Fibroblast of pulmonary artery (primary cell): ENCODE results near the gene PLXND1.
"Not testable (repeated sequence)": the region's sequence is repeated elsewhere in the genome, so short reads cannot be mapped to it uniquely, and the experiment has no call there.

ENCODE experiments used
- DNase-seq: peaks from one replicate; pipeline ENCODE4 v3.0.0-alpha.2; 2010; ENCODE audit warnings: low read depth
- H3K4me3 ChIP-seq: replicated peaks from 2 replicates; pipeline ENCODE4 v1.5.1; 2011; ENCODE audit warnings: low read depth, mild to moderate bottlenecking, control low read depth, low read length, moderate library complexity
- TF ChIP-seq, protein P1 (sequence below): IDR thresholded peaks from 2 replicates; pipeline ENCODE4 v1.5.1; 2011; ENCODE audit warnings: mild to moderate bottlenecking, control low read depth, low read length, inconsistent platforms; ENCODE audit errors: missing control alignments

PLXND1 gene

DNA sequence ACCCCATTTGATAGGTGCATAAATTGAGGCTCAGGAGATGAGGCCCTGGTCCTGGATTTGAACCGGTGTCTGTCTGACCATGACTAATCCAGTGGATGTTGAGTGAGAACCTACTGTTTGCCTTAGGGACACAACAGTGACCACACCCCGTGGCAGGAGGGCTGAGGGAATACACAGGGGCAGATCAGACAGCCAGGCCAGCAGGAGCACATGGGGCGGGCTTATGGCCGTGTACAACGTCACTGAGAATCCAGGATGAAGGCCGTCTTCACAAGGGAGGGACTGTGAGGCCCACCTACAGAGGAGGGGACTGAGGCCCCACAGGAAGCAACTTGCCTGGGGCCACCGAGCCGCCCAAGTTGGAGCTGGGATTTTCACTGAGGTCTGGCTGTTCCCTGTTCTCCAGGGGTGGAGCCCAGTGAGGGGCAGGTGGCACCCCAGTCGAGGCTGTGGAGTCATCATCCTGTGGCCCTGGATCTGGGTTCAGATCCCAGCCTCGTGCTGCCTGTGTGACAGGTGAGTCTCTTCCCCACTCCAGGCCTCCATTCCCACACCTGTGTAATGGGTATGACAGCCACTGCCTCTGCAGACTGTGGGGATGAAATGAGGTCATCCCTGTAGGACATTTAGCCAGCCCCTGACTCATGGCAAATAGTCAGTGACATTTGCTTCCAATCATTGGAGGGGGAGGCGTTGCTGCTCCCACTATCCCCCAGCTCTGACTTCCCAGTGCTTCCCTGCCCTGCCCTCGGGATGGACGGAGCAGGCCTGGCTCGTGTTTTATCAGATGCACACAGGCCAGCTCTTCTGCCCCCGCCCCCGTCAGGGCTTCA, 6.3 kb upstream of the PLXND1 start:
- no peak overlapping the region for H3K4me3 ChIP-seq
- DNase-seq, result no peak
- TF ChIP-seq, protein P1, sequence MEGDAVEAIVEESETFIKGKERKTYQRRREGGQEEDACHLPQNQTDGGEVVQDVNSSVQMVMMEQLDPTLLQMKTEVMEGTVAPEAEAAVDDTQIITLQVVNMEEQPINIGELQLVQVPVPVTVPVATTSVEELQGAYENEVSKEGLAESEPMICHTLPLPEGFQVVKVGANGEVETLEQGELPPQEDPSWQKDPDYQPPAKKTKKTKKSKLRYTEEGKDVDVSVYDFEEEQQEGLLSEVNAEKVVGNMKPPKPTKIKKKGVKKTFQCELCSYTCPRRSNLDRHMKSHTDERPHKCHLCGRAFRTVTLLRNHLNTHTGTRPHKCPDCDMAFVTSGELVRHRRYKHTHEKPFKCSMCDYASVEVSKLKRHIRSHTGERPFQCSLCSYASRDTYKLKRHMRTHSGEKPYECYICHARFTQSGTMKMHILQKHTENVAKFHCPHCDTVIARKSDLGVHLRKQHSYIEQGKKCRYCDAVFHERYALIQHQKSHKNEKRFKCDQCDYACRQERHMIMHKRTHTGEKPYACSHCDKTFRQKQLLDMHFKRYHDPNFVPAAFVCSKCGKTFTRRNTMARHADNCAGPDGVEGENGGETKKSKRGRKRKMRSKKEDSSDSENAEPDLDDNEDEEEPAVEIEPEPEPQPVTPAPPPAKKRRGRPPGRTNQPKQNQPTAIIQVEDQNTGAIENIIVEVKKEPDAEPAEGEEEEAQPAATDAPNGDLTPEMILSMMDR, result no peak

DNA sequence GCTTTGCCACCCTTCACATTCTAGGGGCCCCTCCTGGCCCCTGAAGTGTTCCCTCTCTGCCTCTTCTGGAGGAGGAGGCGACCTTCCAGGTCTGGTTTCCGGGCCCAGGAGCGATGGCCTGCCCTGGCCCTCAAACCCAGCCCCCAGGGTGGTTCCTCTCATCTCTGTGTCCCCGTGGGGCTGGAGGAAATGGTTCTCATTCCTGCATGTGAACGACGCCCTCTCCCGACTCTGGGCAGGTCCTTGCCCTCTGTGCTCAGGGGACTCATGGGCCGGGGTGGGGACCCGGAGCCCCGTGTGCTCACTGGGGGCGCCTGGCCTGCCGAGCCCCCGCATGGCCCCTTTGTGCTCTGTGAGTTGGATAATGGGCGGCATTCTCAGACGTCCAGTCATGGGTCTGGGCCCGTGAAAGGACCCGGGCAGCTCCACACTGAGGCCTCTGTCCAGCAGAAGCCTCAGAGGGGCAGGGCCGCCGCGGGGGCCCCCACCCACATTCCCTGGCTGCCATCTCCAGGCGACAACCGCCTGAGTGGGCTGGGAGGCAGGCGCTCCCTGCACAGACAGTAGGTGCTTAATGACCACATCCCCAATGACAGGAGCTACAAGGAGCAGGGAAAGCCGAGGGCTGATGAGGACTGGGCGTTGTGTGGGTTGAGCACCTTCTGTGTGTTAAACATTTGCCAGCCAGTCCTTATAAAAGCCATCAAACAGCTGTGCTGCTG, 5.5 kb upstream of the PLXND1 start:
- TF ChIP-seq, protein P1, result no peak
- DNase-seq, result no peak
- H3K4me3 ChIP-seq, result no peak overlapping the region

DNA sequence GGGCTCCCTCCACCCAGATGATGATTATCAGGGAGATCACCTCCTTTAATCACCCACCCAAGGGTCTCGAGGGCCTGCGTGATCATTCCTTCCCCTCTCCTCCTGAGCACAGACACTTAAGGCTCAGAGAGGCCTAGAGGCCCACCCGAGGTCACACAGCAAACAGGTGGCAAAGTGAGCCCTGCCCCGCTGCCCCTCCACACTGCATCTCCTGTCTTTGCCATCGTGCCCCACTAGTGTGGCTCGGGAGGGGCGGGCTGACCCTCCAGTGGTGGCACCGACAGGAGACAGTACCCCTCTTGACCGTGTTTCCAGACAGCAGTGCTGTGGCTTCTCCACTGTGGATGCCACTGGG, 4.9 kb upstream of the PLXND1 start:
- DNase-seq, result no peak
- no peak overlapping the region for H3K4me3 ChIP-seq
- TF ChIP-seq, protein P1, result no peak

DNA sequence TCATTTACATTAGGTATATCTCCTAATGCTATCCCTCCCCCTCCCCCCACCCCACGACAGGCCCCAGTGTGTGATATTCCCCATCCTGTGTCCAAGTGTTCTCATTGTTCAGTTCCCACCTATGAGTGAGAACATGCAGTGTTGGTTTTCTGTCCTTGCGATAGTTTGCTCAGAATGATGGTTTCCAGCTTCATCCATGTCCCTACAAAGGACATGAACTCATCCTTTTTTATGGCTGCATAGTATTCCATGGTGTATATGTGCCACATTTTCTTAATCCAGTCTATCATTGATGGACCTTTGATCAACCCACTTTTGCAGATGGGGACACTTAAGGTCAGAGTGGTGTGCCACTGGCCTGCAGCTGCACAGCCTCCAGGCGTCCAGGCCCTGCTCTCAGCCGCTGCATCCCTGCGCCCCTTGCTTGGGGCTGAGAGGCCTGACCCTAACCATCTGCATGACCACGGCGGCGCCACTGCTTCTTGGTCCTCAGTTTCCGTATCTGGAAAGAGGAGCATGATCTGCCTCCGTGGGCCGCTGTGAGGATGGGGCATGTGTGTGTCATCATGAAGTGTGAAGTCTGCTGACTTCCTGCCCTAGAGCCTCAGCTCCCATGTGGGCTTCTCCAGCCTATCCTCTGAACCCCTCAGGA, 4.4 kb upstream of the PLXND1 start:
- not testable (repeated sequence) for DNase-seq, H3K4me3 ChIP-seq

DNA sequence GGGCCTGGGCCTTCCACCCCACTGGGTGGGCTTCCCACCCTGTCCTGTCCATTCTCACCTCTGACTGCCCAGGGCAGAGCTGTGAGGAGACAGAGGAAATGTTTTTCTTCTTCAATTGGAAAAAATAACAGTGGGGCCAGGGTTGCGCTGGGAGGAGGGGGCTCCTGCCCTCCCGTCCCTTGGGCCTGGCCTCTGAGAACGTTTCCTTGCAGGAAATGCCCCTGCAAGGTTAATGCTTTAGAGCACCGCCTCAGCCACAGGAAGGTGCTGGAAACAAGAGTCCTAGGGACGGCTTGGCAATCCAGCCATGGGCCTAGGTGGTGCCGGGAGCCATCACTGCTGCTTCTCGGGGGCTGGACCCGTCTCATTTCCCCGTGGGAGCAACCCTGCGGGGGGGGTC, 3.8 kb upstream of the PLXND1 start:
- TF ChIP-seq, protein P1, result no peak
- no peak overlapping the region for H3K4me3 ChIP-seq
- no peak for DNase-seq

DNA sequence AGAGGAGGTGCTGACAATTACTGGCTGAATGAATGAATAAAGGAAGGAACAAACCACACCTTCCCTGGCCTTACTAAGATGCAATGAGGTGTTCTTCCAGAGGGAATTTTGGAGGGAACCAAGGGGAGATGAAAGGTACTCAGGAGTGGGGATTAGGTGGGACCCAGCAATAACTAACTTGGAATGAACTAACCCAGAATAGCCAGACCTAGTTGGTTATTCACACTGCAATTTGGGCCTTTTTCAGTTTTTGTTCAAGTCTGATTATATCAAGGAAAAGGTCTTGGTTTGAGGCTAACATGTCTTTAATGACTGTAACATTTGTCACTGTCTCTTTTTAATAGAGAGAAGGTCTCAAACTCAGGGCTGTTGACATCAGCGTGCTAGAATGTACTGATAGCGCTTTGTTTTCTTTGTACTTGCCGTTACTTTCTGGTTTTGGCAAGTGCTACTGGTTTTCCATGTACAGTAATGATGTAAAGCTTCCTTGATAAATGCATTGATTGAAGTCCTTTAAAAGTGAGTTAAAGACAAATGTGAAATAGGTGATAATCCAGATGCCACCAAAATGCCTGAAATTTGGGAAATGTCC, 3.2 kb upstream of the PLXND1 start:
- TF ChIP-seq, protein P1, result no peak
- no peak for DNase-seq
- H3K4me3 ChIP-seq, result no peak overlapping the region
